Duodenal mucosa (tissue), 2 donors: ENCODE measurements around the gene RPL32.
A peak's percentile ranks its signal among the peaks of the same experiment; 100 is the strongest.
"Not testable (repeated sequence)": the region's sequence is repeated elsewhere in the genome, so short reads cannot be mapped to it uniquely, and the experiment has no call there.

Source experiments
- H3K27ac ChIP-seq: one replicate; pipeline ENCODE4 v1.7.0; 2013; ENCODE audit warnings: low read depth, low read length
- H3K27me3 ChIP-seq, 2 donors: one replicate each; pipeline ENCODE4 v1.7.0; 2013; ENCODE audit warnings: low read length in 2 of 2, control low read depth in 1 of 2; ENCODE audit not compliant: insufficient read depth in 2 of 2, control insufficient read depth in 1 of 2
- H3K36me3 ChIP-seq, 2 donors: one replicate each; pipeline ENCODE4 v1.7.0; 2013; ENCODE audit warnings: low read length in 2 of 2, control low read depth in 1 of 2; ENCODE audit not compliant: insufficient read depth in 2 of 2, control insufficient read depth in 1 of 2
- H3K4me1 ChIP-seq, 2 donors: one replicate each; pipeline ENCODE4 v1.7.0; 2013; ENCODE audit warnings: low read length in 2 of 2, control low read depth in 1 of 2; ENCODE audit not compliant: insufficient read depth in 2 of 2, control insufficient read depth in 1 of 2
- H3K4me3 ChIP-seq, 2 donors: one replicate each; pipeline ENCODE4 v1.7.0; 2013; ENCODE audit warnings: low read length in 2 of 2, low read depth in 1 of 2
- H3K9ac ChIP-seq, 2 donors: one replicate each; pipeline ENCODE4 v1.7.0; 2013; ENCODE audit warnings: low read length in 2 of 2, low read depth in 1 of 2
- H3K9me3 ChIP-seq, 2 donors: one replicate each; pipeline ENCODE4 v1.7.0; 2013; ENCODE audit warnings: low read length in 2 of 2, control low read depth in 1 of 2; ENCODE audit not compliant: control insufficient read depth in 1 of 2

Gene RPL32

DNA sequence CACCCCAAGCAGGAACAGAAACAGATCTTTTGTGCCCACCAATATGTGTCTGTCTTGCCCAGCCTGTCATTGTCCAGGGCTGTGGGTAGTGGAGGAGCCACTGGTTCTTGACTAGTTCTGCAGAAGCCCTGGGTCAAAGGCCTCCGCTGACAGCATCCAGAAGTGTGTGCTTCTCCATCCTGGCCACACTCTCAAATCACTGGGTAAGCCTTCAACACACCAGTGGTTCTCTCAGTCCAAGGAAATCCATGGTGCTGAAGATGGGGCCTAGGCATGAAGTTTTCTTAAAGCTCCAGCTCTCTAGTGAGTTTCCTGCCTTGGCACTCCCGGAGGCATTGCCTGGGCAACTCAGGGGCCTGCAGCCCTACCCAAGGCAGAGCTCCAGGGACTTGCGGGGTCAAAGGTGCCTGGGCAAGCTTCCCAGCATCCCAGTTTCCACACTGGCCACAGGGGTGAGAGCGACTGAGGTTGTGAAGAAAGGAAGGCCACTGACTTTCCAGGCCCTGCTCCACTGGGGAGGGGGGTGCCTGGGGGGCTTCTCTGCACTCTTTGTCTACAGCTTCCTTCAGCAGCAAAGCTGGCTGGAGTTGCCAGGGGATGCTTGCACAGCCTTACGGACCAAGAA is 37.9 kb upstream of the RPL32 start:
- H3K27ac ChIP-seq = no peak overlapping the region
- H3K27me3 ChIP-seq = no peaks in the 10 kb centered on the region
- H3K4me3 ChIP-seq = no peak overlapping the region
- no peaks in the 10 kb centered on the region for H3K9me3 ChIP-seq
- peaks cover 0 to 6% of the 10 kb centered on the region in 2 donors for H3K4me1 ChIP-seq
- no peaks in the 10 kb centered on the region for H3K36me3 ChIP-seq
- no peak overlapping the region for H3K9ac ChIP-seq

DNA sequence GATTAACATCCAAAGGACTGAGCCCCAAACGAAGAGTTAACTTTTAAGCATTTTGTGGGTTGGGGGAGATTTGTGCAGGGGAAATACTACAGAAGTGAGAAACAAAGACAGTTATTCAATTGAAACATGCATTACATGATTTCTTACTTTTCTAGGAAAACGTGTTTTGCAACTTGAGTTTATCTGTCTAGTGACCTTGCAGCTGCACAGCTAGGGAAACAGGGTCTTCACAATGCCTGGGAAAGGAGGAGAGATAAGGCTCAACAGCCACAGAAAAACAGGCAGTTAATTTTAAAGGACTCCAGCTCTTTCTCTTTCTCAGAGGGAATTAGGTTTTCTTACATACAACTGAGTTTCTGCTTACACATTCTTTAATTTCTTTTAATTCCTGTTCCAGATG is 37.4 kb upstream of the RPL32 start:
- not testable (repeated sequence) for H3K36me3 ChIP-seq, H3K9ac ChIP-seq, H3K27me3 ChIP-seq, H3K4me3 ChIP-seq, H3K27ac ChIP-seq, H3K9me3 ChIP-seq, H3K4me1 ChIP-seq

DNA sequence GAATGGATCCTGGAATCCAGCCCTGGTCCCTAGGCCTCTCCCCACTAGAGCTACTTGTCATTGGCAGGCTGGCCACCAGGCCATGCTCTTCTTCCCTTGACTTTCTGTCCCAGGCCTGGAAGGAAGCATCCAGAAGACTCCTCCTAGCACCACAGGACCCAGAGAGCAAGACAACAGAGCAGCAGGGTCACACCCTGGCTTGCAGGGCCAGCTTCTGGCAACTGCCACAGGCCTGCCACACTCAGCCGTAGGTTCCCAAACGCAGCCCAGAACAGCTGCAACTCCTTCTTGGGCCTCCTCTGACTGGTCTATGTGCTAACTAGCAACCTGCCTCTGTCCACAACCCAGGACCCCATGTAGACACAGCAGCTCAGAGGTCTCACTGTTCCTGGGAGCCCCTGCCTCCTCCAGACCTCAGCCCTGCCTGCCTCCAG is 36.8 kb upstream of the RPL32 start:
- H3K9me3 ChIP-seq = no peaks in the 10 kb centered on the region
- H3K4me1 ChIP-seq = peaks cover 0 to 6% of the 10 kb centered on the region in 2 donors
- no peak overlapping the region for H3K9ac ChIP-seq
- H3K4me3 ChIP-seq = no peak overlapping the region
- H3K27ac ChIP-seq = no peak overlapping the region
- no peaks in the 10 kb centered on the region for H3K27me3 ChIP-seq
- no peaks in the 10 kb centered on the region for H3K36me3 ChIP-seq

DNA sequence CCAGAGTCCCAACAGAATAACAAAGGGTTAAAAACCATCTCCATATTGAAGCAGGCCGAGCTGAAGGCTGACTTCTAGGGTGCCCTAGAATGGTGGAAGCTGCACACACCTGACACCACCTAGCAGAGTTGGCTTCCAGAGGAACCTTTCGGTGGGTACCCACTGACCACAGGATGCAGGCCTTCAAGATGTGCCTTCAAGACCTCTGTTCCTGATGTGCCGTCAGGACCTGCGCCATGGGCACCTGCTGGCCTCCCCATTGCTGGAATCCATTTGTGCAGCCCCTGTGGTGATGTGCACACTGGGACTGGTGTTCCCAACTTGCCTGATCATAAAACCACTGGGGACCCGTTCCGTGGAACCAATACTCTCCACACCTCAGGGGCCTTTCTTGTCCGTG is 35.7 kb upstream of the RPL32 start:
- no peak overlapping the region for H3K9ac ChIP-seq

DNA sequence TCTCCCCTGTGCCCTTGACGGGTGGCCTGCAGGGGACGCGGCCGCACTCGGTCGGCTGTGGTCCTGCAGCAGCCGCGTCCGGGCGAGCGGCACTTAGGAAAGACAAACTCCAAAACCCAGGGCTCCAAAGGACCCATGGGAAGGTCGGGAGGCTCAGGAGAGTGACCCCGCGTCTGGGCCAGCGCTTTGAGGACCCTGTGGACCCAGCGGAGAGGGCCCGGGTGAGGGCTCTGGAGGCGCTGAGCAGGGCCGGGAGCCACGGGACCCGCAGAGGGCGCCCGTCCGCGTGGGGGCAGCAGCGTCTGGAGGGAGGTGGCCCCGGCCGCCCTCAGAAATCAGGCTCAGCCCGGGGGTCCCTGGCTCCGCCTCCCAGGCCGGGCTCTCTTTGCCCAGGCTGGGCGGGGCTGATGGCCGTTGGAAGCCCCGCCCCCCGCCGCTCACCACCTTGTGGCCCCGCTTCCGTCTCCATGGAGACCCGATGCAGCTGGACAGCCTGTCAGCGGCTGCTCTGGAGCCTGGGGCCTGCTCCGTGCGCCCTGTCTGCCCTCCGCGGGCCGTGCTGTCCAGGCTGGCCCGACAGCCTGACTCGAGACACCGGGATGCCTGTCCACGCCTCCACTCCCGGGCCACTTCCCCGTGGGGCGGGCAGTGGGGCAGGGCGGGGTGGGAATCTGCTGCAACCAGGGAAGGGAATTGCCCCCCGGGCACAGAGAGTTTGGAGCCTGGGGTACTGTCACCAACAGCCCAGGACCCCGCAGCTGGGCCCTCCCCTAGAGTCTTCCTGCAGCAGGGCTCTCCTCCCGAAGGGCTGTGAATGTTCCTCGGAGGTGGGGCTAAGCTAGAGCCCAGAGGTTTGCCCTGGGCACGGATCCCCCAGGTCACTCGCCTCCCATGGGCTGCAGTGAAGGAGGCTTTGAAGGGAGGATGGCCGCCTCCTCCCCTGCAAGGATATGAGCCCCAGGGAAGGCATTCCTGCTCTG is 34.8 kb upstream of the RPL32 start:
- peaks cover 0 to 6% of the 10 kb centered on the region in 2 donors for H3K4me1 ChIP-seq
- H3K4me3 ChIP-seq = peak overlapping the region in 1 of 2 donors; percentile 36
- no peaks in the 10 kb centered on the region for H3K36me3 ChIP-seq
- H3K27me3 ChIP-seq = no peaks in the 10 kb centered on the region
- H3K27ac ChIP-seq = no peak overlapping the region
- H3K9ac ChIP-seq = no peak overlapping the region
- no peaks in the 10 kb centered on the region for H3K9me3 ChIP-seq

More for the DNA sequence above, 35.7 kb upstream of the RPL32 start:
- no peaks in the 10 kb centered on the region for H3K27me3 ChIP-seq
- H3K4me3 ChIP-seq = no peak overlapping the region
- no peaks in the 10 kb centered on the region for H3K36me3 ChIP-seq
- H3K27ac ChIP-seq = no peak overlapping the region
- no peaks in the 10 kb centered on the region for H3K9me3 ChIP-seq
- peaks cover 0 to 6% of the 10 kb centered on the region in 2 donors for H3K4me1 ChIP-seq

DNA sequence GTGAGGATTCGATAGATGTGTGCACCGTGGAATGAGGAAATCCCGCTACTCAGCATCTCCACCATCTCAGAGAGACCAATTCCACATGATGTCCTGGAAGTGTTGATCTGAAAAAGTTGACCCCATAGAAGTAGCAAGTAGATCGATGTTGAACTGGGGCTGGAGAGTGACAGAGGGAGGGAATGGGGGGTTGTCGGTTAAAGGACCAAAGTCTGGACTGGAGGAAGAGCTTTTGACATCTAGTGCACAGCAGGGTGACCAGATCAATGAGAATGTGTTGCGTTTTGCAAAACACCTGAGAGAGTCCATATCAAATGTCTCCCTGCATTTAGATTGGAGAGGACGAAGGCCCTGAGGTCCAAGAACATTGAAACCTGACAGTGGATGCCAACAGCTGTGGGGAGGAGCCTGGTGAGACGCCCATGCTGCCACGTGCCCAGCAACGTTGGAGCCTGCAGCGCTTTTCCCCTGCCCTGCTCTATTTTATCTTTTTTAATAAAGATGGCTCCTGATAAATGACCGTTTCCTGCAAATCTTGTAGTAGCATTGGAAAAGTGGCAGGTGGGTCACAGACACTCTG is 30.1 kb upstream of the RPL32 start:
- Histone ChIP-seq H3K27me3 (peaks cover 4 to 5% of the 10 kb centered on the region in 2 donors), H3K9ac (no peak overlapping the region), H3K9me3 (no peaks in the 10 kb centered on the region), H3K4me3 (no peak overlapping the region), H3K27ac (no peak overlapping the region), H3K4me1 (peaks cover 3 to 18% of the 10 kb centered on the region in 2 donors), H3K36me3 (no peaks in the 10 kb centered on the region)

DNA sequence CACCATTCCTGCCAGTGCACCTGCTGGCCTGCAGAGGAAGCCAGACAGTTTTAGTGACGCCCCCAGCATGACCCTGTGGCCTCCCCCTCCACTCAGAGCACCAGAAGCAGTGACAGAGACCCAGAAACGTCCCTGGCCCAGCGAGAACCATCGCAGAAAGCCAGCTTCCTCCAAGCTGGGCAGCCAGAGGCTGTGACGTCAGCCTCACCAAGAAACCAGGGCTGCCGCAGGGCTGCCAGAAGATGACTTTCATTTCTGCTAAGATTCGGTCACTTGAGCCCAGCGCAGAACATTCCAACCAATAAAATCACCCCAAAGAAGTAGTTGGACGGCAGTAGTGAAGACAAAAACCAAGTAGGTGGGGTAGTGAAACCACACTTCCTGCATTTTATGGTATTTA is 29.6 kb upstream of the RPL32 start:
- H3K27me3 ChIP-seq = peaks cover 4 to 5% of the 10 kb centered on the region in 2 donors
- no peak overlapping the region for H3K4me3 ChIP-seq
- H3K9me3 ChIP-seq = no peaks in the 10 kb centered on the region

DNA sequence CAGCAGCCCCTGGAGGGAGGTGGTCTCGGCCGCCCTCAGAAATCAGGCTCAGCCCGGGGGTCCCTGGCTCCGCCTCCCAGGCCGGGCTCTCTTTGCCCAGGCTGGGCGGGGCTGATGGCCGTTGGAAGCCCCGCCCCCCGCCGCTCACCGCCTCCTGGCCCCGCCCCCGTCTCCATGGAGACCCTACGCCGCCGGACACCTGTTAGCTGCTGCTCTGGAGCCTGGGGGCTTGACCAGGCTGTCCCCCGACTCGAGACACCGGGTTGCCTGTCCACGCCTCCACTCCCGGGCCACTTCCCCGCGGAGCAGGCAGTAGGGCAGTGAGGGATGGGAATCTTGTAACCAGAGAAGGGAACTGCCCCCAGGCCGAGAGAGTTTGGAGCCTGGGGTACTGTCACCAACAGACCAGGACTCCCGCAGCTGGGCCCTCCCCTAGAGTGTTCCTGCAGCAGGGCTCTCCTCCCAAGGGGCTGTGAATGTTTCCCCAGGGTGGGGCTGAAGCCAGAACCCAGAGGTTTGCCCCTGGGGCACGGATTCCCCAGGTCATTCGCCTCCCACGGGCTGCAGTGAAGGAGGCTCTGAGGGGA is 27.8 kb upstream of the RPL32 start:
- Histone ChIP-seq H3K9ac (no peak overlapping the region), H3K27me3 (peaks cover 4 to 5% of the 10 kb centered on the region in 2 donors), H3K9me3 (peaks cover 6 to 8% of the 10 kb centered on the region in 2 donors), H3K4me1 (peaks cover 3 to 13% of the 10 kb centered on the region in 2 donors), H3K4me3 (peak overlapping the region in 1 of 2 donors; percentile 48), H3K27ac (no peak overlapping the region), H3K36me3 (no peaks in the 10 kb centered on the region)

More for the DNA sequence above, 29.6 kb upstream of the RPL32 start:
- H3K36me3 ChIP-seq = no peaks in the 10 kb centered on the region
- H3K9ac ChIP-seq = no peak overlapping the region
- H3K27ac ChIP-seq = no peak overlapping the region
- H3K4me1 ChIP-seq = peaks cover 3 to 13% of the 10 kb centered on the region in 2 donors

DNA sequence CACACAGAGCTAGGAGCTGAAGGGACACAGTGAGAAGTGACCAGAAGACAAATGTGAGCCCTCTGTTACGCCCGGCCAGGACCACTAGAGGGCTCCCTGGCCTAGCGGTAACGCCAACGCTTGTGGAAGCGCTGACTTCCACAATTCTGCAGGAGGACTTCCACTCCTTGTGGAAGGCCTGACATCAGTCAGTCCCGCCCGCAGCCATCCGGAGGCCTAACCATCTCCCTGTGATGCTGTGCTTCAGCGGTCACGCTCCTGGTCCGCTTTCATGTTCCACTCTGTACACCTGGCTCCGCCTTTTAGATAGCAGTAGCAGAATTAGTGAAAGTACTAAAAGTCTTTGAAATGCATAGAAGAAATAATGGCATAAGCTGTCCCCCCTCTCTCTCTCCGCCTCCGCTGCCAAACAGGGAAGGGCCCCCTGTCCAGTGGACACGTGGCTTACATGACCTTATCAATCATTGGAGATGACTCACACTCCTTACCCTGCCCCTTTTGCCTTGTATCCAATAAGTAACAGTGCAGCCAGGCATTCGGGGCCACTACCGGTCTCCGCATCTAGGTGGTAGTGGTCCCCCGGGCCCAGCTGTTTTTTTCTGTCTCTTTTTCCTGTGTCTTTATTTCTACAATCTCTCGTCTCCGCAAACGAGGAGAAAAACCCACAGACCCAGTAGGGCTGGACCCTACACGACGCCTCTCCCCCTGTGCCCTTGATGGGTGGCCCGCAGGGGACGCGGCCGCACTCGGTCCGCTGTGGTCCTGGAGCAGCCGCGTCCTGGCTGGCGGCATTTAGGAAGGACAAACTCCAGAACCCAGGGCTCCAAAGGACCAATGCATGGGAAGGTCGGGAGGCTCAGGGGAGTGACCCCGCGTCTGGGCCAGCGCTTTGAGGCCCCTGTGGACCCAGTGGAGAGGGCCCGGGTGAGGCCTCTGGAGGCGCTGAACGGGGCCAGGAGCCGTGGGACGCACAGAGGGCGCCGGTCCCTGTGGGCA is 27.0 kb upstream of the RPL32 start:
- H3K4me3 ChIP-seq = peak overlapping the region; percentile 46 to 48
- no peak overlapping the region for H3K9ac ChIP-seq
- no peak overlapping the region for H3K27ac ChIP-seq
- H3K27me3 ChIP-seq = peaks cover 4 to 5% of the 10 kb centered on the region in 2 donors
- no peaks in the 10 kb centered on the region for H3K36me3 ChIP-seq
- H3K9me3 ChIP-seq = peaks cover 6 to 8% of the 10 kb centered on the region in 2 donors
- peaks cover 3 to 13% of the 10 kb centered on the region in 2 donors for H3K4me1 ChIP-seq
